Activated CD4-positive, alpha-beta T cell treated with anti-CD3 and anti-CD28 coated beads, Interleukin-2, Interleukin-6, amounts not matched to agents 100 ng/mL and 50 ng/mL, durations not matched to agents 16 hours and 8 hours (primary cell): ENCODE results near the gene LDLR.
"Not testable (repeated sequence)": the region's sequence is repeated elsewhere in the genome, so short reads cannot be mapped to it uniquely, and the experiment has no call there.

Experiments used
- DNase-seq: peaks from one replicate; pipeline ENCODE4 v3.0.0-alpha.2; 2020

Gene LDLR

GRCh38 chr19:11108746-11109145 is 19.5 kb downstream of the LDLR start:
- DNase-seq: no peak

- DNase-seq: no peak
These were observed 22.0 kb downstream of the LDLR start for GRCh38 chr19:11111117-11111770.

- DNase-seq: no peak
These were observed 22.5 kb downstream of the LDLR start for GRCh38 chr19:11111771-11112144.

GRCh38 chr19:11113140-11113708 is 24.0 kb downstream of the LDLR start:
- DNase-seq: no peak

- DNase-seq: no peak
These were observed 25.8 kb downstream of the LDLR start for GRCh38 chr19:11115042-11115441.

GRCh38 chr19:11115895-11116446 is 26.7 kb downstream of the LDLR start:
- no peak for DNase-seq

GRCh38 chr19:11116507-11116906 is 27.2 kb downstream of the LDLR start:
- no peak for DNase-seq

- not testable (repeated sequence) for DNase-seq
These were observed 32.7 kb downstream of the LDLR start for GRCh38 chr19:11121963-11122362.

GRCh38 chr19:11123114-11123513 is 33.9 kb downstream of the LDLR start:
- no peak for DNase-seq

GRCh38 chr19:11124157-11124556 is 34.9 kb downstream of the LDLR start:
- DNase-seq: not testable (repeated sequence)

GRCh38 chr19:11125994-11126685 is 36.9 kb downstream of the LDLR start:
- DNase-seq: peak; percentile 79

GRCh38 chr19:11127905-11128304 is 38.6 kb downstream of the LDLR start:
- DNase-seq: no peak

- peak; percentile 75 for DNase-seq
These were observed 41.7 kb downstream of the LDLR start for GRCh38 chr19:11130824-11131455.

- no peak for DNase-seq
These were observed 42.2 kb downstream of the LDLR start for GRCh38 chr19:11131471-11131870.

GRCh38 chr19:11136400-11137101 is 47.3 kb downstream of the LDLR start:
- no peak for DNase-seq

GRCh38 chr19:11137542-11138384 is 48.5 kb downstream of the LDLR start:
- DNase-seq: peak; percentile 56

GRCh38 chr19:11138601-11139300 is 49.5 kb downstream of the LDLR start:
- no peak for DNase-seq

- not testable (repeated sequence) for DNase-seq
These were observed 50.8 kb downstream of the LDLR start for GRCh38 chr19:11140023-11140538.

GRCh38 chr19:11140896-11141295 is 51.6 kb downstream of the LDLR start:
- no peak for DNase-seq

- DNase-seq: no peak
These were observed 52.8 kb downstream of the LDLR start for GRCh38 chr19:11141937-11142527.
